ENCODE data around the gene POLR3GL. TPM values are rescaled to one million over a fixed set of nuclear protein-coding genes. Genes with fewer than 3 reads are reported as not detected.

Gene POLR3GL
- total RNA-seq, 1 experiment from 2014 or later: 10.6 TPM

- Histone ChIP-seq H3F3A (ENCODE audit: insufficient read depth, low read depth) (peaks cover 17% of the 10 kb centered on the region), H3K4me2 (no peak overlapping the region), H3K27ac (no peak overlapping the region), H3K36me3 (ENCODE audit: low read depth) (no peaks in the 10 kb centered on the region), H3K9me3 (ENCODE audit: insufficient read depth, low read depth) (no peaks in the 10 kb centered on the region), H2AFZ (no peak overlapping the region), H4K20me1 (ENCODE audit: insufficient read depth) (no peaks in the 10 kb centered on the region), H3K4me1 (replicated peaks; ENCODE audit: insufficient read depth) (peaks cover 22% of the 10 kb centered on the region), H3K79me2 (ENCODE audit: low read depth) (no peaks in the 10 kb centered on the region), H3K27me3 (ENCODE audit: insufficient read depth, low read depth) (no peaks in the 10 kb centered on the region), H3K9me2 (ENCODE audit: insufficient read depth) (no peaks in the 10 kb centered on the region), H3K4me3 (no peak overlapping the region)
- intact Hi-C loops (cut with micrococcal nuclease; ENCODE audit: unreplicated experiment): no loop called here
- no peak for TF ChIP-seq CTCF (conservative IDR thresholded peaks at IDR 0.05)
- no peak for TF ChIP-seq EZH2 (IDR thresholded peaks at IDR 0.05; ENCODE audit: low read depth)
- CTCF ChIA-PET: interaction anchor here (0.6 kb wide), 1 partner anchor 114 kb away, joined by 4 read pairs; no protein-coding TSS in a partner anchor
- POLR2A ChIA-PET (ENCODE audit: unreplicated experiment): interaction anchor here (0.6 kb wide), 1 partner anchor 235 kb away, joined by 14 read pairs; no protein-coding TSS in a partner anchor
- DNase-seq: no peak
- BruUV-seq (replicated peaks): no TSS peak
These were observed 2.8 kb downstream of the POLR3GL start for GRCh38 chr1:145967288-145967687.

- DNase-seq: no peak
These were observed 8.1 kb downstream of the POLR3GL start for GRCh38 chr1:145972580-145972979.

GRCh38 chr1:145974721-145975120 is 10.2 kb downstream of the POLR3GL start:
- Histone ChIP-seq H3K4me3 (no peak overlapping the region), H3K36me3 (ENCODE audit: low read depth) (no peaks in the 10 kb centered on the region), H3K9me2 (ENCODE audit: insufficient read depth) (no peaks in the 10 kb centered on the region), H3K27me3 (ENCODE audit: insufficient read depth, low read depth) (no peaks in the 10 kb centered on the region), H3K4me1 (replicated peaks; ENCODE audit: insufficient read depth) (peaks cover 20% of the 10 kb centered on the region), H2AFZ (no peak overlapping the region), H3K9me3 (ENCODE audit: insufficient read depth, low read depth) (no peaks in the 10 kb centered on the region), H3K27ac (no peak overlapping the region), H3K4me2 (no peak overlapping the region), H4K20me1 (ENCODE audit: insufficient read depth) (no peaks in the 10 kb centered on the region), H3F3A (ENCODE audit: insufficient read depth, low read depth) (peaks cover 21% of the 10 kb centered on the region), H3K79me2 (ENCODE audit: low read depth) (no peaks in the 10 kb centered on the region)
- no TSS peak for BruUV-seq (replicated peaks)
- no peak for DNase-seq
- ChIA-PET CTCF (no interaction called here), POLR2A (ENCODE audit: unreplicated experiment) (no interaction called here)
- no peak for TF ChIP-seq EZH2 (IDR thresholded peaks at IDR 0.05; ENCODE audit: low read depth)
- no peak for TF ChIP-seq CTCF (conservative IDR thresholded peaks at IDR 0.05)
- intact Hi-C loops (cut with micrococcal nuclease; ENCODE audit: unreplicated experiment): loop anchor here (2.0 to 5.0 kb wide), 2 partner anchors 57 to 126 kb away; partner anchors contain the start of gene PEX11B

More at GRCh38 chr1:145972580-145972979, 8.1 kb downstream of the POLR3GL start:
- Histone ChIP-seq H3K4me1 (replicated peaks; ENCODE audit: insufficient read depth) (peaks cover under 1% of the 10 kb centered on the region), H4K20me1 (ENCODE audit: insufficient read depth) (no peaks in the 10 kb centered on the region), H3K9me3 (ENCODE audit: insufficient read depth, low read depth) (no peaks in the 10 kb centered on the region), H3K9me2 (ENCODE audit: insufficient read depth) (no peaks in the 10 kb centered on the region), H3K27me3 (ENCODE audit: insufficient read depth, low read depth) (no peaks in the 10 kb centered on the region), H3K4me3 (no peak overlapping the region), H3K4me2 (no peak overlapping the region), H2AFZ (no peak overlapping the region), H3K79me2 (ENCODE audit: low read depth) (no peaks in the 10 kb centered on the region), H3K27ac (no peak overlapping the region), H3K36me3 (ENCODE audit: low read depth) (no peaks in the 10 kb centered on the region), H3F3A (ENCODE audit: insufficient read depth, low read depth) (peaks cover 3% of the 10 kb centered on the region; the same call in 1 of the 2 replicates)
- CTCF ChIA-PET: no interaction called here
- BruUV-seq (replicated peaks): no TSS peak
- TF ChIP-seq EZH2 (IDR thresholded peaks at IDR 0.05; ENCODE audit: low read depth) (no peak), CTCF (conservative IDR thresholded peaks at IDR 0.05) (no peak)
- POLR2A ChIA-PET (ENCODE audit: unreplicated experiment): no interaction called here
- intact Hi-C loops (cut with micrococcal nuclease; ENCODE audit: unreplicated experiment): no loop called here

Data from PC-9 (cell line).